ENCODE data around the gene YIPF1.
"Not testable (repeated sequence)": the region's sequence is repeated elsewhere in the genome, so short reads cannot be mapped to it uniquely, and the experiment has no call there.

Gene YIPF1

GRCh38 chr1:53837924-53838653, 51.5 kb downstream of the YIPF1 start, which contains the start of gene NDC1:
NDC1 (minus strand) TSS chr1:53838296; CDS start chr1:53838261, 35 bp downstream.
- peak; percentile 91 for DNase-seq (ENCODE audit: low spot score)

- no peak for DNase-seq (ENCODE audit: low spot score)
Observed at GRCh38 chr1:53837646-53837923, 52.0 kb downstream of the YIPF1 start.

- DNase-seq (ENCODE audit: low spot score) = peak; percentile 53
Observed at GRCh38 chr1:53835491-53835890, 54.1 kb downstream of the YIPF1 start.

- DNase-seq (ENCODE audit: low spot score) = no peak
Observed at GRCh38 chr1:53834776-53835175, 54.8 kb downstream of the YIPF1 start.

- no peak for DNase-seq (ENCODE audit: low spot score)
Observed at GRCh38 chr1:53833393-53833792, 56.2 kb downstream of the YIPF1 start.

- peak; percentile 26 for DNase-seq (ENCODE audit: low spot score)
Observed at GRCh38 chr1:53826367-53826766, 63.2 kb downstream of the YIPF1 start.

- no peak for DNase-seq (ENCODE audit: low spot score)
Observed at GRCh38 chr1:53825306-53825705, 64.3 kb downstream of the YIPF1 start.

GRCh38 chr1:53822931-53823330, 66.7 kb downstream of the YIPF1 start:
- DNase-seq (ENCODE audit: low spot score) = no peak

GRCh38 chr1:53821380-53821779, 68.2 kb downstream of the YIPF1 start:
- no peak for DNase-seq (ENCODE audit: low spot score)

- no peak for DNase-seq (ENCODE audit: low spot score)
Observed at GRCh38 chr1:53819387-53819786, 70.2 kb downstream of the YIPF1 start.

GRCh38 chr1:53816584-53816983, 73.0 kb downstream of the YIPF1 start:
- DNase-seq (ENCODE audit: low spot score) = not testable (repeated sequence)

- DNase-seq (ENCODE audit: low spot score) = not testable (repeated sequence)
Observed at GRCh38 chr1:53815484-53815883, 74.1 kb downstream of the YIPF1 start.

- no peak for DNase-seq (ENCODE audit: low spot score)
Observed at GRCh38 chr1:53811414-53811851, 78.2 kb downstream of the YIPF1 start.

- DNase-seq (ENCODE audit: low spot score) = no peak
Observed at GRCh38 chr1:53810497-53810896, 79.1 kb downstream of the YIPF1 start.

- no peak for DNase-seq (ENCODE audit: low spot score)
Observed at GRCh38 chr1:53810007-53810406, 79.6 kb downstream of the YIPF1 start.

GRCh38 chr1:53807916-53808315, 81.7 kb downstream of the YIPF1 start:
- peak; percentile 38 for DNase-seq (ENCODE audit: low spot score)

GRCh38 chr1:53804791-53805505, 84.6 kb downstream of the YIPF1 start:
- peak; percentile 20 for DNase-seq (ENCODE audit: low spot score)

- no peak for DNase-seq (ENCODE audit: low spot score)
Observed at GRCh38 chr1:53804181-53804580, 85.4 kb downstream of the YIPF1 start.

All from hepatic stellate cell (primary cell).